Keratinocyte (primary cell): ENCODE data around the gene CNTNAP2. TPM values are rescaled to one million over a fixed set of nuclear protein-coding genes. Genes with fewer than 3 reads are reported as not detected.

Source experiments
- DNase-seq: peaks from one replicate; pipeline ENCODE4 v3.0.0-alpha.2; 2011; ENCODE audit warnings: low read depth, missing footprints, low spot score
- FAIRE-seq: peaks from 2 replicates; lab custom pipeline; 2011; peaks lifted over from hg19 to GRCh38; lab: Jason Lieb, UNC
- H2AFZ ChIP-seq: 2 replicates; pipeline ENCODE4 v1.6.0; 2012; ENCODE audit warnings: low read length, control low read depth, inconsistent platforms; ENCODE audit not compliant: control insufficient read depth
- H3K27ac ChIP-seq: 2 replicates; pipeline ENCODE4 v1.5.1; 2011; ENCODE audit warnings: low read length; ENCODE audit not compliant: control insufficient read depth, insufficient read depth
- H3K27me3 ChIP-seq: 3 replicates; pipeline ENCODE4 v1.6.0; 2011; ENCODE audit warnings: low read length; ENCODE audit not compliant: control insufficient read depth, insufficient read depth; ENCODE audit errors: extremely low read depth
- H3K36me3 ChIP-seq, 2 experiments: 2 replicates in 1 of 2; 3 replicates in 1 of 2; pipeline ENCODE4 v1.5.1; 2011; ENCODE audit warnings: low read length in 2 of 2, mild to moderate bottlenecking in 1 of 2; ENCODE audit not compliant: control insufficient read depth in 2 of 2, insufficient read depth in 2 of 2; ENCODE audit errors: extremely low read depth in 1 of 2
- H3K4me1 ChIP-seq: 3 replicates; pipeline ENCODE4 v1.5.1; 2011; ENCODE audit warnings: low read length; ENCODE audit not compliant: control insufficient read depth, insufficient read depth; ENCODE audit errors: extremely low read depth
- H3K4me2 ChIP-seq: 3 replicates; pipeline ENCODE4 v1.6.0; 2011; ENCODE audit warnings: low read depth, low read length; ENCODE audit not compliant: control insufficient read depth, insufficient read depth; ENCODE audit errors: extremely low read depth
- H3K4me3 ChIP-seq, 3 experiments: fragments of 200-600 bp in 1 of 3; sonication (generic) in 1 of 3; 2 replicates in 2 of 3; 3 replicates in 1 of 3; pipeline ENCODE4 v1.5.1; 2011 to 2016; ENCODE audit warnings: low read length in 3 of 3, mild to moderate bottlenecking in 3 of 3, control low read depth in 2 of 3, inconsistent platforms in 1 of 3, low read depth in 1 of 3, mixed read lengths in 1 of 3, mixed run types in 1 of 3, moderate library complexity in 1 of 3; ENCODE audit not compliant: control insufficient read depth in 2 of 3, insufficient read depth in 2 of 3; ENCODE audit errors: extremely low read depth in 1 of 3
- H3K79me2 ChIP-seq: 2 replicates; pipeline ENCODE4 v1.6.0; 2012; ENCODE audit warnings: low read length; ENCODE audit not compliant: control insufficient read depth, insufficient read depth
- H3K9ac ChIP-seq: 3 replicates; pipeline ENCODE4 v1.6.0; 2011; ENCODE audit warnings: low read length; ENCODE audit not compliant: control insufficient read depth, insufficient read depth; ENCODE audit errors: extremely low read depth
- H3K9me1 ChIP-seq: 3 replicates; pipeline ENCODE4 v1.6.0; 2011; ENCODE audit warnings: low read length; ENCODE audit not compliant: control insufficient read depth, insufficient read depth; ENCODE audit errors: extremely low read depth
- H3K9me3 ChIP-seq: 2 replicates; pipeline ENCODE4 v1.5.1; 2012; ENCODE audit warnings: low read depth, low read length; ENCODE audit not compliant: control insufficient read depth
- H4K20me1 ChIP-seq: 3 replicates; pipeline ENCODE4 v1.6.0; 2011; ENCODE audit warnings: low read length; ENCODE audit not compliant: control insufficient read depth, insufficient read depth; ENCODE audit errors: extremely low read depth
- CTCF ChIP-seq, 3 experiments: IDR thresholded peaks in 1 of 3; conservative IDR thresholded peaks in 1 of 3; optimal IDR thresholded peaks in 1 of 3; 2 replicates in 2 of 3; 3 replicates in 1 of 3; pipeline versions ENCODE3 to v1.5.1; 2011; ENCODE audit warnings: low read length in 3 of 3, mild to moderate bottlenecking in 3 of 3, moderate library complexity in 2 of 3, control low read depth in 1 of 3, inconsistent platforms in 1 of 3; ENCODE audit not compliant: insufficient read depth in 2 of 3; ENCODE audit errors: extremely low read depth in 1 of 3
- EZH2 ChIP-seq: IDR thresholded peaks from one replicate; pipeline ENCODE4 v1.6.1; 2012; ENCODE audit warnings: inconsistent platforms, mild to moderate bottlenecking, low read length, moderate library complexity
- dilution Hi-C: fragments of 300-500 bp; cut with MboI; formaldehyde crosslinking; loops from one replicate; pipeline ENCODE4 v1.7.0; 2020; ENCODE audit warnings: low sequenced_read_pairs; ENCODE audit not compliant: extremely low pct_ligation_motif_present
- polyA plus RNA-seq, 5 experiments: library from polyadenylated mRNA; depleted of rRNA in 3 of 5; stranded (reverse) in 3 of 5; stranded (forward) in 1 of 5; unstranded in 1 of 5; fragments of >200 nt; gene quantifications; 1 replicate in 1 of 5; 2 replicates in 3 of 5; 3 replicates in 1 of 5; pipeline versions ENCODE4 v1.2.1 to v1.2.3, GENCODE V29; 2011 to 2012; ENCODE audit warnings: missing spikeins in 2 of 5, low read depth in 1 of 5, low replicate concordance in 1 of 5

Gene CNTNAP2
- polyA plus RNA-seq, 1 donor (not counting 4 experiments of a cell fraction or from before 2014, with no cell fraction given), result 1.4 TPM

GRCh38 chr7:146414373-146414772 lies 297.8 kb downstream of the CNTNAP2 start:
- no peak overlapping the region for H3K27ac ChIP-seq
- no peaks in the 10 kb centered on the region for H3K79me2 ChIP-seq
- H3K9me3 ChIP-seq, result peaks cover 2% of the 10 kb centered on the region
- TF ChIP-seq CTCF (optimal IDR thresholded peaks at IDR 0.05 in 1 of 3, IDR thresholded peaks at IDR 0.05 in 1 of 3, conservative IDR thresholded peaks at IDR 0.05 in 1 of 3; ENCODE audit: extremely low read depth in 1 of 3, insufficient read depth in 2 of 3, low read length in 3 of 3) (no peak), EZH2 (no peak)
- H3K4me1 ChIP-seq, result no peaks in the 10 kb centered on the region
- H3K4me2 ChIP-seq, result no peak overlapping the region
- no peak for DNase-seq
- FAIRE-seq, result no peak
- no peak overlapping the region for H3K4me3 ChIP-seq
- H3K36me3 ChIP-seq, result no peaks in the 10 kb centered on the region
- H3K9ac ChIP-seq, result no peak overlapping the region
- H2AFZ ChIP-seq, result no peak overlapping the region
- dilution Hi-C loops, result no loop called here
- no peaks in the 10 kb centered on the region for H3K9me1 ChIP-seq
- no peaks in the 10 kb centered on the region for H3K27me3 ChIP-seq
- H4K20me1 ChIP-seq, result no peaks in the 10 kb centered on the region

GRCh38 chr7:146414937-146415336 lies 298.3 kb downstream of the CNTNAP2 start:
- DNase-seq (no peak), FAIRE-seq (no peak)
- TF ChIP-seq EZH2 (no peak), CTCF (optimal IDR thresholded peaks at IDR 0.05 in 1 of 3, IDR thresholded peaks at IDR 0.05 in 1 of 3, conservative IDR thresholded peaks at IDR 0.05 in 1 of 3; ENCODE audit: extremely low read depth in 1 of 3, insufficient read depth in 2 of 3, low read length in 3 of 3) (no peak)
- peaks cover 2% of the 10 kb centered on the region for H3K9me3 ChIP-seq
- no peak overlapping the region for H3K27ac ChIP-seq
- dilution Hi-C loops, result no loop called here
- no peaks in the 10 kb centered on the region for H3K9me1 ChIP-seq
- no peak overlapping the region for H3K9ac ChIP-seq
- H3K79me2 ChIP-seq, result no peaks in the 10 kb centered on the region
- H2AFZ ChIP-seq, result no peak overlapping the region
- H3K4me3 ChIP-seq, result no peak overlapping the region
- H3K27me3 ChIP-seq, result no peaks in the 10 kb centered on the region
- no peaks in the 10 kb centered on the region for H3K36me3 ChIP-seq
- no peaks in the 10 kb centered on the region for H3K4me1 ChIP-seq
- H3K4me2 ChIP-seq, result no peak overlapping the region
- H4K20me1 ChIP-seq, result no peaks in the 10 kb centered on the region
